ENCODE results near the gene NUTF2.
A peak's percentile ranks its signal among the peaks of the same experiment; 100 is the strongest.
"Not testable (repeated sequence)": the region's sequence is repeated elsewhere in the genome, so short reads cannot be mapped to it uniquely, and the experiment has no call there.

NUTF2 gene

DNA sequence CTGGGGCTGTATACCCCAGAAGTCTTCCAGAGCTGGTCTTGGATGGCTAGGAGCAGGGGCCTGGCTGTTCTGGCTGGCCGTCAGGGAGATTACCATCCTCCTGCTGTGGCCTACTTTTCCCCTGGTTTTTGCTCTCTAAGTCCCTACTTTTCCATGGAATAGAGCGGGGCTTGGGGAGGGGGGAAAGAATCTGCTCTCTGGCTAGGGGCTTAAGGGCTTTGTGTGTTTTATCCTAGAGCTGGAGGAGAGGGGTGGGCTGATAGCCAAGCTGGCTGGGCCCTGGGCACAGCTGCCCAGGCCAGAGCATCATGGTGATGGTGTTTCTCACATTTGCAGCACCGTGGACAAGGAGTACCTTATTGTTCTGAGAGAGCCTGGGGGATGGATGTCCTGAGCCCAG is 41.6 kb downstream of the NUTF2 start:
- DNase-seq: no peak

DNA sequence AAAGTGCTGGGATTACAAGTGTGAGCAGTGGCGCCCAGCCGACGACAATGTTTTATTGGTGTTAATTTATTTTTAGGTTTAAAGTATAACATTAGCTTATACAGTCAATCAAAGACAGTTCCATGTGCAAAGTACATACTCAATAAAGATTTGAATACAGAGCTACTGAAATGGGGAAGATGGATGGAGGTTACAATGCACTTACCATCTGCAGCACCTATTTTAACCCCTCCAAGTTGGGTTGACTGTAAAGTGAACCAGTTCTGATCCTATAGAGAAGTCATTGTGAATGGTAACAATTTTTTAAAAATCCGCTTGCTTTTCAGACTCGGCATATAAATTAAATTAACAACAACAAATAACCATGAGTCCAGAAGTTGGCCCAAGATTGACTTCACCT is 45.6 kb downstream of the NUTF2 start:
- no peak for DNase-seq

DNA sequence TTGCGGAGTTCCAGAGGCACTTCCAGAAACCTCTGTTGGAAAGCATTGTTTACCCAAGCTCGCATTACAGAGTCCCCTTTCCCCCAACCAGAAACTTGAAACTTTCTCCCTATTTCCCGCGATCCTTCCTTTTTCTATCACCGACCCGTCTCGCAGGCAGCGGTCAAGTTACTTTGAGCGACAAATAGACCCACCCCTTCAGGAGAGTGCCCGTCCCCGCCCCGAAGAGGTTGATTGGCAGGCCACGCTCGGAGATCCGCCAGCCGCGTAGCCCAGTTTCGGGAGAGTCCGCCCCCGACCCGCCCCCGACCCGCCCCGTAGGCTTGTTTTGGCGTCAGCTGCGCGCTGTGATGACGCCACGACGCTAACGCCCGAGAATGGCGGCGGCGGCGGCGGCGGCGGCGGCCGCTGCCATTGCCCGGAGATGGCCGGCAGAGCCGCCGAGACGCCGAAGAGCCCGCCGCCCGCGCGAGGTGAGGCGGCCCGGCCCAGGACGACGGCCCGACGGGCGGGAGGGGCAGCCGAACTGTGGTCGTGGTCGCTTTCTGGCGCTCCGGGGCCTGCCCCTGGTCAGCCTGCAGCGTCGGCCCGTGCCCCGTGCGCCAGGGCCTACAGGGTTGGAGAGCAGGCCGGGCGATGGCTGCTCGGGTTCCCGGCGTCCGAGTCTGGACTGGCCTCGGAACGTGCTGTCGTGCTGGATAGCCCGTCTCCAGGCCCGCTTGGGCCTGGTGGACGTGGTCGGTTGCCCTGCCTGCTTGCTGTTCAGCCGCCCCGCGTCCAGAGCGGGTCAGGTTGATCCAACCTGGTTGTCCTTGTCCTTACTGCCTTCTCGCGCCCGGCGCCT is 46.4 kb downstream of the NUTF2 start, which contains the start of gene PSKH1:
Gene PSKH1, plus strand, starts transcription at position 356 of the 844 bp plus-strand sequence. CDS start 15,496 bp downstream, outside the sequence.
- DNase-seq: peak; percentile 92 to 94

DNA sequence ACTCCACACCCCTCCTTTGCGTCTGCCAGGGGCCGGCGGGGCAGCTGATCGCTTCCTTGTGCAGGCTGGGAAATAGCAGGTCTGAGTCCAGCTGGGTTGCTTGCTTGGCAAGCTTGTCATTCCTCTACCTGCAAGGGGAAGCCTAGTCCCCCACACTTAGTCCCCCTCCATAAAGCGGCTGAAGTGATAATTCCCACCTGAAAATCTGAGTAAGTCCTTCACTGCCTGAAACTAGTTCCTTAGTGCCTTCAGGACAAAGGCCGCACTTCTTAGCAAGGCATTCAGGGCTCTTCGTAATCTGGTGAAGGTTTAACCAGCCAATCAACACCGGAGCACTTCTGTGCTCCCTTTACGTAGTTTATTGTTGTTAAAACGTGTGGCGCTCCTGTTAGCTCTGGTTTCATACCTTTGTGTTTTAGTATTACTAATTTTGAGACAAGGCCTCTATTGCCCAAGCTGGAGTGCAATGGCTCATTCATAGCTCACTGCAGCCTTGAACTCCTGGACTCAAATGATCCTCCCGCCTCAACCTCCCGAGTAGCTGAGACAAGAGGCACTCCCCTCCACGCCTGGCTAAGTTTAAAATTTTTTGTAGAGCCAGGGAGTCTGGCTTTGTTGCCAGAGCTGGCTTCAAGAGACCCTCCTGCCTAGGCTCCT is 47.1 kb downstream of the NUTF2 start:
- DNase-seq: peak in 1 of 2 donors; percentile 11

DNA sequence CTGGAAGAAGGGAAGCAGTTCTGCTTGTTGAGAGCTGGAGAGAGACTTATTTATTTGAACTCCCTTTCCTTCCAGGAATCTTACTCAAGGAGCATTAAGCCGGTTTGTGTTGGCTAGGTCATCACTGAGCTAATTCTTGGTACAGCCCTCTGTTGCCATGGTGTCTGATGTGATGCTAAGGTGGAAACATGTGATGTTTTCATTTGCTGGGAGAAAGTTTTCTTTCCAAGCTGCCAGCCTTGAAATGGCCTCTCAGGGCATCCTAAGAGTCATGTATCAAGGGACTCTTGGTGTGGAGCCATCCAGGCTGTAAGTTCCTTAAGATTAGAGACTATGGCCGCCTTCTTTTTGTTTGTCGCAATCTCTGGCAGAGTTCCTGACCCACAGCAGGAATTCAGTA is 50.5 kb downstream of the NUTF2 start:
- DNase-seq: no peak

DNA sequence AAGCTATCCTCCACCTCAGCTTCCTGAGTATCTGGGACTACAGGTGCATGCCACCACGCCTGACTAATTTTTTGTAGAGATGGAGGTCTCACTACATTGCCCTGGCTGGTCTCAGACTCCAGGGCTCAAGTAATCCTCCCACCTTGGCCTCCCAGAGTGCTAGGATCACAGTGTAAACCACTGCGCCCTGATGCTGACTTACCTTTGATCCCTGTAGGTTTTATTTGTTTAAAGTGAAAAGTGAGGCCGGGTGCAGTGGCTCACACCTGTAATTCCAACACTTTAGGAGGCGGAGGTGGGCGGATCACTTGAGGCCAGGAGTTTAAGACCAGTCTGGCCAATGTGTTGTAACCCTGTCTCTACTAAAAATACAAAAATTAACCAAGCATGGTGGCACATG is 55.0 kb downstream of the NUTF2 start:
- no peak for DNase-seq

DNA sequence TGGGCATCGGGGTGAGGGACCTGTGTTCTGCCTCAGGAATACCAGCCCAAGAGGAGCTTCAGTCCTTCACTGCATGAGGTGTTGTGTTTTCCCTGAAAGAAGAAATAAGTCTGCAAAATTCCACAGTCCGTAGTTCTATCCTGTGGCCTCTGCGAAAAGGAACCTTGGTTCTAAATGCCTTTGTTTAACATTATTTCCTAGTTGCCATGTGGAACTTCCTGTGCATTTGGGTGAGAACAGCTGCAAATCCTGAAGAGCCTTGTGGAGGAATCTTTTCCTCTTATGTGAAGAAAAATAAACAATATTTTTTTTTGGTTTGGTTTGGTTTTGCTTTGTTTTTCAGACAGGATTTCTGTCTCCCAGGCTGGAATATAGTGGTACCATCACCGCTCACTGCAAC is 56.1 kb downstream of the NUTF2 start:
- DNase-seq: no peak

DNA sequence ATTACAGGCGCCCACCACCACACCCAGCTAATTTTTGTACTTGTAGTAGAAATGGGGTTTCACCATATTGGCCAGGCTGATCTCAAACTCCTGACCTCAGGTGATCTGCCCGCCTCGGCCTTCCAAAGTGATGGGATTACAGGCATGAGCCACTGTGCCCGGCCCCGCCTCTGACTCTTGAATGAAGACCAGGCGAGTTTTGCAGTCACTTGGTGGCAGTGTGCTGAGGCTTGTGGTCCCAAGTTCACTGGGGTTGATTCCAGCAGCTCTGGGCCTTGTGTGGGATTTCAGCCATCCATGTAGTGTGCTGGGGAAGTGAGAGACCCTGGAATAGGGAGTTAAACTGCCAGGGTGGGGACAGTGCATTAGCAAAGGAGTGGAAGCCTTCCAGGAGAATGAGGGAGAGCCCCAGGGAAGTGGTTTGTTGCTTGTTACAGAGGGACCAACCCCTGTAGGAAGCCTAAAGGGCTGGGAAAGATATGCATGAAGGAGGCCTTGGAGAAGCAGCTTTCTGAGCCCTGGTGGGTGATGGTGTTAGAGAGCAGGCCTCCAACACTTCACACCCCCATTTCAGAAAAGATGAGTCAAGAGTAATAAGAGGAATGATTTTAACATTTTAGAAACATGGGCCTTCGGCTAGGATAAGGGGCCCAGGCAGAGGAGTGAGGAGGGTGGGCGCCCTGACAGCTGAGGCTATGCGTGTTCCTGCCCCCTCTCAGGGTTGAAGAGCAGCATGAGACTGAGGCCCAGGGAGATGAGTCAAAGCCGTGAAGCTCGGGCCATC is 60.9 kb downstream of the NUTF2 start:
- no peak for DNase-seq

DNA sequence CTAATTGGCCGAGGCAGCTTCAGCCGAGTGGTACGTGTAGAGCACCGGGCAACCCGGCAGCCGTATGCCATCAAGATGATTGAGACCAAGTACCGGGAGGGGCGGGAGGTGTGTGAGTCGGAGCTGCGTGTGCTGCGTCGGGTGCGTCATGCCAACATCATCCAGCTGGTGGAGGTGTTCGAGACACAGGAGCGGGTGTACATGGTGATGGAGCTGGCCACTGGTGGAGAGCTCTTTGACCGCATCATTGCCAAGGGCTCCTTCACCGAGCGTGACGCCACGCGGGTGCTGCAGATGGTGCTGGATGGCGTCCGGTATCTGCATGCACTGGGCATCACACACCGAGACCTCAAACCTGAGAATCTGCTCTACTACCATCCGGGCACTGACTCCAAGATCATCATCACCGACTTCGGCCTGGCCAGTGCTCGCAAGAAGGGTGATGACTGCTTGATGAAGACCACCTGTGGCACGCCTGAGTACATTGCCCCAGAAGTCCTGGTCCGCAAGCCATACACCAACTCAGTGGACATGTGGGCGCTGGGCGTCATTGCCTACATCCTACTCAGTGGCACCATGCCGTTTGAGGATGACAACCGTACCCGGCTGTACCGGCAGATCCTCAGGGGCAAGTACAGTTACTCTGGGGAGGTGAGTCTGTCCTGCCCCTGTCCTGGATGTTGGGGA is 62.5 kb downstream of the NUTF2 start:
- DNase-seq: no peak

DNA sequence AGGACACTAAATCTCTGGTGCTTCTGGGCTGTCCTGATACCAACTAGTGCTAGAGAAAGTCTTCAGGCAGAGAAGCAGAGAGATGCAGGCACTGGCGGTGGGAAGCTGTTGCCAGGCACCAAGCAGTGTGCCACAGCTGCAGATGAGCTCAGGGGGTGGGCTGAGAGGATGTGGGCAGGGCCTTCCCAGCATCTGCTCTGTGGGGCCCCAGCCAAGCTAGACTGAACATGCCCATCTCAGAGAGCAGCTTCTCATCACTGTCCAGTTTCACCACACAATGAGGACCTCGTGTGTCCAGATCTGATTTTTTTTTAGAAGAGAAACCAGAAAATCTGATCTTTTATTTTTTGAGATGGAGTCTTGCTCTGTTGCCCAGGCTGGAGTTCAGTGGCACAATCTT is 63.4 kb downstream of the NUTF2 start:
- no peak for DNase-seq

DNA sequence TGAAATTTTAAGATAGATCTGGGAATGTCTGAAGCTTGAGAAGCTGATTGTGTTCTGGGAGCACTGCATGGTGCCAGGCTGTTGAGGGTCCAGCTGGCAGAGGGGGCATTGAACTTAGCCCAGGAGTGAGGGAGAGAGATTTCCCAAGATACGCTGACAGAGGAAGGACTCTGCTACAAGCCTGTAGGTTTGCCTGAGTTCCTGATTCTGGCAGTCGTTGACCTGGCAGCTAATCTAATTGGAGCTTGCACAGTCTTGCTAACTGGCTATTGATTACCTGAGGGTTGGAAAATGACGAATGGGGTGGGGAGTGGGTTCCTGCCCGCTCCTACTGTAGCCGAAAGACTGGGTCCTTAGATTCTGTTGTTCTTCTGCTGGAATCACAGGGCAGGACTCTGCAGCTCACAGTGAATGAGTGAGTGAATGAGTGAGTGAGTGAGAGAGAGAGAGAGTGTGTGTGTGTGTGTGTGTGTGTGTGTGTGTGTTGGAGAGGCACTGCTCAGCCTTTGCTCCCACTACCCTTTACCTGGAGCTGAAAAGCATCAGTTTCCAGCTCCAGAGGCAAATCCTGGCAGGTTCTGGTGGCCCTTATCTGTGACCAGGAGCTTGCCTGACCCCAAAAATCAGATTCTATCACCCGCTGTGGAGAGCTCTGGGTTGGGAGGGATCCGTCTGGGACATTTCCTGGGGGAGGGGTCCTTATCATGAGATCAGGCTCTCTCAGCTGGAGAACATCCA is 68.2 kb downstream of the NUTF2 start:
- DNase-seq: no peak

DNA sequence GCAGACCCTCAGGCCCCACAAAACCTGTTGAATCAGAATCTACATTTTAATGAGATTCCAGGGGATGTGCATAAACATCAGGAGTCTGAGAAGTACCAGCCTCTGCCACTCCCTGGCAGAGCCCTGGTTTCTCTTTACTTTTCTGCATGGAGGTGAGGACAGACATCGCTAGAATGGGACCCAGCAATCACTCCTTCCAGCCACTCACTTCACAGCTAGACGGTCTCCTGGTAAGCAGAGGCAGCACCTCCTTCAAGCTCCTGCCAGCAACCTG is 68.7 kb downstream of the NUTF2 start:
- DNase-seq: not testable (repeated sequence)

DNA sequence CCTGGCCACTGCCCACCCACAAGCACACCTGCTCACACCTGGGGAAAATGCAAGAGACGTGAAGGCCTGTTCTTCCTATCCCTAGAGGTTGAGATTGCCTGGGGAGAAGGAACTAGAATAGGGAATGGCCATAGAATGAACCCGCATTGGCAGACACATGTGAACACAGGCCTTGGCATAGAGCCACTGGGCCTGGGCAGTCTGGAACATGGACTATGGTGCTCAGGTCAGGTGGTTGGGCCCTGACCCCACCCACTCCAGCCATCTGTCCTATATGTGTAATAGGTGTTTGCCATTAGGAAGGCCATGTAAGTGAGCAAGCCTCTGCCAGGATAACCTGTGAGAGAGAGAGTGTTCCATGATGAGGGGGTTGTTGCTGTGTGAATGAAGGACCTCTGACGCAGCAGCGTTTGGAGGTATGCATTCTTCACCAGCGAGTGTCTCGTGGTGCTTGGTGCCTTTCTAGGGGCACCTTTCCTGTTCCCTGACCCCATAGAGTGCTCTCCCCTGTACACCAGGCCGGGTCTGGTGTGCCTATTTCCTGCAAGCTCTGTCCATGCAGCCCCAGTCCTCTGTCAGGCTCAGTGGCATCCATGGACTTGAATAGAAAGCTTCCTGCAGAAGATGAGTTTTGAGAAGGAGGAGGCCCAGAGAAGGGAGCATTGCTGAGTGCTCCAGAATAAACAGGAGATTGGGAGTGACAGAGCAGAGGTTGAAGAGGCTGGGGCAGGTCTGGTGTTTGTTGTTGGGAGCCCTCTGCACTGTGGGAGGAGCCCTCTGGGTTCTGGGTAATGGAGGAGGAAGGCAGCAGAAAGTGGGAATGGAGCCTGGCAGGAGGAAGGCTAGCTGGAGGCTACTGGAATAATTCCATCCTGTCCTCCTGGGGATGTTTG is 69.3 kb downstream of the NUTF2 start:
- no peak for DNase-seq

DNA sequence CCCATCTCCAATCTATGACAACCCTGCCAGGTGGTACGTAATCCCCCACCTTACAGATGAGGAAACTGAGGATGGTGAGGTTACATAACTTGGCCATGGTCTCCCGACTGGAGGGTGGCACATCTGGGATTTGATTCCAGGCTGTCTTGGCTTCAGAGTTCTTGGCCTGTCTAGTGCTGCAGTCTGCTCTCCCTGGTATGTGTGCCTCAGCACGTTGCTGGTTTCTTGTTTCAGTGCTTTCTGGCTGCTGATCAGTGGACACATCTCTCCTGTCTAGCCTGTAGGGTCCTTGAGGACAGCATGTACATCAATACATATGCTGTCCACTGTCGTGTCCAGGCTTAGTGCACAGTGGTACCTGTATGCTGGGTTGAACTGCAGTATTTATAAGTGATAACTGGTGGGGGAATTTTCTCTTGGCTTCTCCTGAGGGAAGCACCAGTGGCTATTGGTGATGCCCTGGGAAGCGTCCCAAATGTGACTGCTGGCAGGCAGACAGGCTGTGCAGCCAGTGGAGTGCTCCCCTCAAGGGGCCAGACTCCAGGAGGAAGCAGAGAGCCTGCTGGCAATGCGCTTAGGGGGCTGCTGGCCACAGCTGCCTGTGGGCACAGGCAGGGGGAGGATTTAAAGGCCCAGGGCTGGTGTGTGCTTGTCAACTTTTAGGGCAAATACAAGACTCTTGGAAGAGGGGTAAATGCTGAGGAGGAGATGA is 70.6 kb downstream of the NUTF2 start:
- no peak for DNase-seq

DNA sequence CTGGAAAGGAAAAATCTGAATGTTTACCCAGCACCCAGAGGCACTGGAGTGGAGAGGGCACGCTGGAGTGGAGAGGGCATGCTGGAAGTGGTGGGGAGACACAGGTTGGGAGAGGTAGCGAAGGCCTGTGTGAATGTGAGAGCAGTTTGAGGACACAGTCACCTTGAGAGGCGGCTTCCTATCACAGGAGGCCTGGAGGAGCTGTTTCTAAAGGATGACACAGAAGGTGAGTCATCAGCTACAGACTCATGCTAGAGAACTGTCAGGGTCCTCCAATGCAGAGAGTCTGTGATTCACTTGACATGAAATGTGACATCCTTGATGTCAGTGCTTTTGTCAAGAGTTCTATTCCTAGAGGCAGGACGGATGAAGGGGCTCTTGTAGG is 71.1 kb downstream of the NUTF2 start:
- DNase-seq: no peak

DNA sequence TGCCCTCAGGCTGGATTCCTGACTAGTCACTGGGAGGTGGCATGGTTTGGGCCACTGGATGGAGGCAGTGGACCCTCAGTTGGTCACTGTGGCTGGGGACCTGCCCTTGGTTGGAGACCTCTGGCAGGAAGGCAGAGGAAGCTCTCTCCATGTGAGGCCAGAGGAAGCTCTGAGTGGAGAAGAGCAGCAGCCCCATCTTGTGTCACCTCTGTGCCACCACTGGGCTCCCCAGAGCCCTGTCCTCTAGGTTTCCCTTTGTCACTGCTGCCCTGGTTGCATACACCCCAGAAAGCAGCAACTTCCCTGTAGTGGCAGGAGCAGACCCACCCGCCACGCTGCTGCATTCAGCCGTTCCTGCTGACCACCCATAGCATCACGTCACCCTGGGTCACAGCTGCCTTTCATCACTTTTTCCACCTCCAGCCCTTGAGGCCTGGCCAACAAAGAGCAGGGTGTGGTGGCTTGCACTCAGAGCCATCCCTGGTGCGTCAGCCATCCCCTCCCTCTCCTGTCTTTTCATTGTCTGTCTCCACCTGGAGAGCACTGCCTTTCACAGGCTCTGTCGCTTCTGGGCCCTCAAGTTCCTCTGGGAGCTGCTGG is 73.0 kb downstream of the NUTF2 start:
- no peak for DNase-seq
